ENCODE data around the gene ZBTB44.
"Not testable (repeated sequence)": the region's sequence is repeated elsewhere in the genome, so short reads cannot be mapped to it uniquely, and the experiment has no call there.

Gene ZBTB44, protein sequence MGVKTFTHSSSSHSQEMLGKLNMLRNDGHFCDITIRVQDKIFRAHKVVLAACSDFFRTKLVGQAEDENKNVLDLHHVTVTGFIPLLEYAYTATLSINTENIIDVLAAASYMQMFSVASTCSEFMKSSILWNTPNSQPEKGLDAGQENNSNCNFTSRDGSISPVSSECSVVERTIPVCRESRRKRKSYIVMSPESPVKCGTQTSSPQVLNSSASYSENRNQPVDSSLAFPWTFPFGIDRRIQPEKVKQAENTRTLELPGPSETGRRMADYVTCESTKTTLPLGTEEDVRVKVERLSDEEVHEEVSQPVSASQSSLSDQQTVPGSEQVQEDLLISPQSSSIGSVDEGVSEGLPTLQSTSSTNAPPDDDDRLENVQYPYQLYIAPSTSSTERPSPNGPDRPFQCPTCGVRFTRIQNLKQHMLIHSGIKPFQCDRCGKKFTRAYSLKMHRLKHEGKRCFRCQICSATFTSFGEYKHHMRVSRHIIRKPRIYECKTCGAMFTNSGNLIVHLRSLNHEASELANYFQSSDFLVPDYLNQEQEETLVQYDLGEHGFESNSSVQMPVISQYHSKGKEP

DNA sequence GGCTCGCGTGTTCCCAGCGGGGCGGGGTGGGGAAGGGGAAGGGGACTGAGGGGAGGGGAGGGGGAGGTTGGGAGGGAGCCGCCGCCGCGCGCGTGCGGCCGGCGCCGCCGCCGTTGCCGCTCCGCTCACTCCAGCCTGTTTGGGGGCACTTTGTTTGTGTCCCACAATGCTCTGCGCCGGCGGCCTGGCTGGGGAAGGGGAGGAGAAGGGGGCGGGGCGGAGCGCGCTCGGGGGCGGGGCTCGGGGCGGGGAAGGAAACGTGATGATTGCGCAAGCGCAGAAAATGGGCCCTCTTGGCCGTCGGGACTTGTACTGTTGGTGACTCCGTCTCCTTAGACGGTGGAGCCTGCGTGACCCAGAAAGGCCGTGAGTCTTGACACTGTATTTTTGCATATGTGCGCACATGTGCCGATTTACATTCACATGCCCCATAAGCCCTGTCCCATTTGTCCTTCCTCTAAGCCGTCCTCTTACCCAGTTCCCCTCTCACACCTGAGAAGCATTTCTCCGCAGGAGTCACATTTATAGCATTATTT is at the start of gene ZBTB44:
Gene ZBTB44, minus strand, starts transcription at position 168 of the 536 bp plus-strand sequence. CDS start 53,044 bp downstream, outside the sequence.
- peak; percentile 70 to 84 for DNase-seq

DNA sequence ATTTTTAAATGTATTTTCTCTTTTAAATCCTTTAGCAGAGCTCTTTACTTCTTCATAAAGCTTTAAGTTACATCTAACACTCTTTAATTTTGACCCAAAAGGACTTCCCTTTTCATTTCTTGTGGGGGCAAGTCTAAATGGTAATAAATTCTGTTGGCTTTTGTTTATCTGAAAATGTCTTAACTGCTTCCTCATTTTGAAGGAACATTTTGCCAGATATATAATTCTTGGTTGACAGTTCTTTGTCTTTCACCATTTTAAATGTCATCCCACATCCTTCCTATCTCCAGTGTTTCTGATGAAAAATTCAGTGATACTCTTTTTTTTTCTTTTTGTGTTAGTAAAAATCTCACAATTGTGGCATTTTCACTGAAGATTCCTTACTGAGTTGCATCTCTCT is 44.7 kb upstream of the ZBTB44 start:
- DNase-seq = no peak

DNA sequence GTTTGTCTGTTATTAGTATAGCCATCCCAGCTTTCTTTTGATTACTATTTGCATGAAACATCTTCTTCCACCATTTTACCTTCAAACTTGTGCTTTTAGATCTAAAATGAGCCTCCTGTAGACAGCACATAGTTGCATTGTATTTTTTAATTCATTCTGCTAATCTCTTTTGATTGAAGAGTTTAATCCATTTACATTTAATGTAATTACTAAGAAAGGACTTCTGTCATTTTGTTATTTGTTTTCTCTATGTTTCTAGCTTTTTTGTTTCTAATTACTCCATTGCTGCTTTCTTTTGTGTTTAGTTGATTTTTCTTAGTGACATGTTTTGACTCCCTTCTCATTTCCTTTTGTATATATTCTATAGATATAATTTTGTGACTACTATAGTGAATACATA is 43.7 kb upstream of the ZBTB44 start:
- no peak for DNase-seq

DNA sequence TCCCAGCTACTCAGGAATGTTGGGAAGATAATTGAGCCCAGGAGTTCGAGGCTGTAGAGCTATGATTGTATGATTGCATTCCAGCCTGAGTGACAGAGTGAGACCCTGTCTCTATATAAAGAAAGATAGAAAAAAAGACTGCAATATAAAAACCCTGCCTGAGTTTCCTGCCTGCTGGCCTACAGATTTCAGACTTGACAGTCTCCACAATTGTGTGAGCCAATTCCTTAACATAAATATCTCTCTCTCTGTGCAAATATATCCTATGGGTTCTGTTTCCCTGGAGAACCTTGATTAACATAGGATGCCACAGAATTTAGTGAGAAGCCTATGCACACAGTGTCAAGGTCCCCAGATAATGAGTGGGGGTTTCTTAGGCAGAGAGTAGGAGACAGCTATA is 32.5 kb upstream of the ZBTB44 start:
- DNase-seq = no peak

DNA sequence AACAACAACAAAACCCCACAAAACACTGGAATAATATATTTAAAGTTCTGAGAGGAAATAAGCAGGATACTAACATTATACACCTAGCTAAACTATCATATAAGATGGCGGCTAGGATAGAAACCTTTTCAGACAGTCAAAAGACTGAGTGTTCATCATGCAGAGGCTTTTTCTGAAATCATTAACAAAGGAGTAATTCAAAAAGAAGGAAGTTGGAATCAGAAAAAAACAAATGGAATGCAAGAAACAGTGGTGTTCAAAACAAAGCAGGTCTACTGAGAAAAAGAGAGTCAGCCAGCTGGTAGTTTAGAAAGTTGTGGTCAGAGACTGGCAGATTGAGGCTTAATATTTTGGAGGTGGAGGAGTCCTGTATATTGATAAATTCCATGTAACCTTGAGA is 30.1 kb upstream of the ZBTB44 start:
- DNase-seq = no peak

DNA sequence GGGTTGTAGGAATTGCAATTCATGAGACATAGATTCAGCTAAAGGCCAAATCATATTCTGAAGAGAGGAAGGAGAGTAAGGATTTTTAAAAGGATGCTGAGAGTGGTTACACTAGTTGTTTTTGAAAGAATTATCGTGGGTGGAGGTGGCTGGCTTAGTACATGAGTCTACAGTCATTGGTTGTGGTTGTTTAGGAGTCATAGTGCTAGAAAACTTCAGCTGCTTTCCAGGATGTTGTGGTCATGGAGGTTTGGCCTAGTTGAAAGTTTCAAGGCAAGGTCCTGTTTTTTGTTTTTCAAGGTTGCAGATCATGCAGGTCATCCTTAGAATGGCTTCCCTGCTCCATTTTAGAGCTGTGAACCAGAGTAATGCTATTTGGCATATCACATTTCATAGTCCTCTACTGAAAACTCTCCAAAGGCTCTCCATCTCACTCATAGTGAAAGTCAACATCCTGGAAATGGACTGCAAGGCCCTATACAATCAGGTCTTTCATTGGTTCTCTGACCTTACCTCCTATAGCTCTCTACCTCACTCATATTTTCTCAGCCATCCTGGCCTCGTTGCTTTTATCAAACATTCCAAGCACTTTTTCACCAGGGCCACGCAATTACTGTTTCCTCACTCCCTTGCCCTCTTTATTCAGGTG is 26.1 kb upstream of the ZBTB44 start:
- DNase-seq = no peak

DNA sequence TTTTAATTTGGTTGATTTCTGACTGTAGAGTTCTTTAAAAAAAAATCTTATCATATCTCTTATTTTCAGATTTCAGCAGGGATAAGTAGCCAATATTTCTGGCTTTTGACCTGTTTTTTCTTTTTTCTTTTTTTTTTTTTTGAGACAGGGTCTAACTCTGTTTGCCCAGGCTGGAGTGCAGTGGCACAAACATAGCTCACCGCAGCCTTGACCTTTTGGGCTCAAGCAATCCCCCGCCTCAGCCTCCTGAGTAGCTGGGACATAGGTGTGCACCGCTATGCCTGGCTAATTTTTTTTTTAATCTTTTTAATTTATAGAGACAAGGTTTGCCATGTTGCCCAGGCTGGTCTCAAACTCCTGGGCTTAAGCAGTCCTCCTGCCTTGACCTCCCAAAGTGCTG is 23.9 kb upstream of the ZBTB44 start:
- no peak for DNase-seq

DNA sequence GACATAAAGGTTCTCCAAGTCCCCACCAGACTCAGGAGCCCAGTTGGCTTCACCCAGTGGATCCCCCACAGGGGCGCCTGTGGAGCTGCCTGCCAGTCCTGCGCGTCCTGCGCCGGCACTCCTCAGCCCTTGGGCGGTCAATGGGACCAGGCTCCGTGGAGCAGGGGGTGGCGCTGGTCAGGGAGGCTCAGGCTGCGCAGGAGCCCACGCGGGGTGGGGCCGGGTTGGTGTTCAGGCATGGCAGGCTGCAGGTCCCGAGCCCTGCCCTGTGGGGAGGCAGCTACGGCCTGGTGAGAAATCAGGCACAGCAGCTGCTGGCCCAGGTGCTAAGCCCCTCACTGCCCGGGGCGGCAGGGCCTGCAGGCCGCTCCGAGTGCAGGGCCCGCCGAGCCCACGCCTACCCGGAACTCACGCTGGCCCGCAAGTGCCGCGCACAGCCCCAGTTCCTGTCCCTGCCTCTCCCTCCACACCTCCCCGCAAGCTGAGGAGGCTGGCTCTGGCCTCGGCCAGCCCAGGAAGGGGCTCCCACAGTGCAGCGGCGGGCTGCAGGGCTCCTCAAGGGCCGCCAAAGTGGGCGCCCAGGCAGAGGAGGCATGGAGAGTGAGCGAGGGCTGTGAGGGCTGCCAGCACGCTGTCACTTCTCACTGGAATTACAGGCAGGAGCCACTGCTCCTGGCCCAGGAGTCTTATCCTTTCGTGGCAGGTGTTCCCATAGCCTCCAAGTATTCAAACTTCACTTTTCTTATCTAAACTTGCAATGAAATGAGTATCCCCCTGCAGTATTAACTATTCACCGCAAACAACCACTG is 22.8 kb upstream of the ZBTB44 start:
- DNase-seq = no peak

DNA sequence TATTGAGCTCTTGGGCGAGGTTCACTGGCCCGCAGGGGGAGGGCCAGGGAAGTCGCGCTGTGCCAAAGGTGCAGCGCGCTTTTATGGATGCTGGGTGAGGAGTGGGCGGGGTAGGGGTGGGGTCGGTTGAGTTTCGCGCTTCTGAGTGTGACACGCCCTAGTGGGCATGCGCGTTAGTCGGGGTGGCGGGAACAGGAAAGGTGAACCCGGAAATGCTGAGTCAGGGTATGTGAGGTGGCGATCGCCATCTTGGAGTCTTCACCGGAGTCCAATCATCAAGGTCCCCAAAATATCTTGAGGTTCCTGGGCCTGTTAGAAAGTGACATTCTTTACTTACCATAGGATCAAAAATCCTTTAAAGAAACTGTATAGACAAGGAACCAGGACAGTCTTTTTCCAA is 16.7 kb upstream of the ZBTB44 start:
- DNase-seq = not testable (repeated sequence)

DNA sequence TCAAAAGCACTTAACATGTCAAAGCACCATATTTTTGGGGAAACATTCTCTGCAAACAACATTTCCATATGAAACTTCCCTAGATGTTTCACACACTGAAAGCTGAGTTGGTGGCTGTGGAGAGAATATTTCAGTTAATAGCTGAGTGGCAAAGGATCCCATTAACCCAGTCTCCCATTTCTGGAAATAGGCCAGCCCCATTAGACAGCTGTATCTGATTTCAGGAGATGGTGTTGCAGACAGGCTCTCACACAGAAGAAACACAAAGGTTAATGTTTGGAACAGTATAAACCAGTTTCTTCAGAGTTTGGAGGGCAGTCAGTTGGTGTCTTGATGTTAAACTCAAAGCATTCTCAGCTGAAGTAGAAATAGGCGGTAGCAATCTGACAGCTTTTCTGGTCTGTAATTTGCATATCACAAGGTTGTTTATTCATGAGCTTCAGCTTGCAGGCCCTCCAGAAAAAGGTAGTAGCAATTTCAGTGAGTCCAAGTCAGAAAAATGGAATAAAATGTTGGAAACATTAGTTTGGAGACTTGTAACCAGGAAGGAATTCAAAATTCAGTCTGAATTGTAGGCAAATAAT is 15.5 kb upstream of the ZBTB44 start:
- DNase-seq = no peak

DNA sequence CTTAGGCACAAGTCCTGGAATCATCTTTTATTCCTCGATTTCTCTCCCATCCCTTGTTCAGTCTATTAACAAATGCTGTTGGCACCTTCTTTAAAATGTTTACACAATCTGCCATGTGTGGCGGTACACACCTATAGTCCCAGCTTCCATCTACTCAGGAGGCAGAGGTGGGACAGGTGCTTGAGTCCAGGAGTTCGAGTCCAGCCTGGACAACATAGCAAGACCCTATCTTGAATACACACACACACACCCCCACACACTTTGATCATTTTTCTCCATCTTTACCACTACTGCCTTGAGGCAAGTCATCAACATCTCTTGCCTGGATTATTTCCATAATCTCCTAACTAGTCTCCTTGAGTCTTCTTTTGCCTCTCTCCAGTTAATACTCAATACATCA is 13.7 kb upstream of the ZBTB44 start:
- no peak for DNase-seq

DNA sequence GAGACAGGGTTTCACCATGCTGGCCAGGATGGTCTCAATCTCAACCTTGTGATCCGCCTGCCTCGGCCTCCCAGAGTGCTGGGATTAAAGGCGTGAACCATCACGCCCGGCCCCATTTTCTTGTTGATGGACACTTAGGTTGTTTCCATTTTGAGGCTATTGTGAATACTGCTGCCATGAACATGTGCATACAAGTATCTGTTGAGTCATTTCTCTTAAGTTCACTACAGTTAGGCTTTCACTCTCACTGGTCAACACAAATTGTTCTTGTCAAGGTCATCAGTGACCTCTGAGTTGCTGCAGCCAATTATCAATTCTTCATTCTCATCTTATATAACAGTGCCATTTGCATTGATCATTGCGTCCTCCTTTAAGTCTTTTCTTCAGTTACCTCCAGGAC is 13.0 kb upstream of the ZBTB44 start:
- DNase-seq = no peak

DNA sequence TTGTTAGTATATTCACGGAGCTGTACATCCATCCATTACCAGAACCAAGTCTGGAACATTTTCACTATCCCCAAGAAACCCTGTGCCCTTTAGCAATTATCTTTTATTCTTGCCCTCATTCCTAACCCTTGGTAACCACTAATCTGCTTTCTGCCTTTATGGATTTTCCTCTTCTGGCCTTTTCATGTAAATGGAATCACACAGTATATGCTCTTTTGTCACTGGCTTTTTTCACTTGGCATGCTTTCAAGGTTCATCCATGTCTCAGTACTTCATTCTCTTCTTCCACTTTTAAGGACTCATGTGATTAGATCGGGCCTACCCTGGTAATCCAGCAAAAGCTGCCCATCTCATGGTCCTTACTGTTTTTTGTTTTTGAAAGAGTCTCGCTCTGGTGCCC is 11.0 kb upstream of the ZBTB44 start:
- no peak for DNase-seq

DNA sequence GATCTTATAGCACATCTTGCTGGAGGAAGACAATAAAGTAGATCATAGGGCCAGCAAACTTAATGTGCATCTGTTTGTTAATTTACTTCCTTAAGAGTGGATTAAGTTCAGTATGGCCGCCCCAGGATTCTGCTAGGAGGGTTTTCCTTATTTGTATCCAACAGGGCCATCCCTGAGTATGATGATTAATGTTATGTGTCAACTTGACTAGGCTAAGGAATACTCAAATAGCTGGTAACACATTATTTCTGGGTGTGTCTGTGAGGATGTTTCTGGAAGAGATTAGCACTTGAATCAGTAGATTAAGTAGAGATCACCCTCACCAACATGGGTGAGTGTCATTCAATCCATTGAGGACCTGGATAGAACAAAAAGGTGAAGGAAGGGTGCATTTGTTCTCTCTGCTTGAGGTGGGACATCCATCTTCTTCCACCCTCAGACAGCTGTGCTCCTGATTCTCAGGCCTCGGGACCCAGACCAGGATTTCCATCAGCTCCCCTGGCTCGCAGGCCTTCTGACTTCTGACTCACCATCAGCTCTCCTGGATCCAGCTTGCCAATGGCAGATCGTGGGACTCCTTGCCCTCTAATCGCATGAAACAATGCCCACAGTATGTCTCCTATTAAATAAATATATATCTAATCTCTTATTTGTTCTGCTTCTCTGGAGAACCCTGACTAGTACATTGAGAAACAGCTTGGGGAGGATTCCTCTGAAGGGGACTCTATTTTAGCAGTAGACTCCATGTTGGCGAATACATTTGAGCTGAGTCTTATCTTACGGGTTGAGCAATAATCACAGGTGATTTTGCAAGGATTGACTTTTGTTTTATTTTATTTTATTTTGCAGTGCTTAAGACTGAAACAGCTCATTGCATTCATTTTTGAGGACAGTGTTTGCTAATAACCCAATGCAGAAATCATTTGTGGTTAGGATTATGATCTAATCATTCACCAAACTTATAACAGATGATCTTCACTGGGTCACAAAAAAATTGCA is 9.0 kb upstream of the ZBTB44 start:
- no peak for DNase-seq

DNA sequence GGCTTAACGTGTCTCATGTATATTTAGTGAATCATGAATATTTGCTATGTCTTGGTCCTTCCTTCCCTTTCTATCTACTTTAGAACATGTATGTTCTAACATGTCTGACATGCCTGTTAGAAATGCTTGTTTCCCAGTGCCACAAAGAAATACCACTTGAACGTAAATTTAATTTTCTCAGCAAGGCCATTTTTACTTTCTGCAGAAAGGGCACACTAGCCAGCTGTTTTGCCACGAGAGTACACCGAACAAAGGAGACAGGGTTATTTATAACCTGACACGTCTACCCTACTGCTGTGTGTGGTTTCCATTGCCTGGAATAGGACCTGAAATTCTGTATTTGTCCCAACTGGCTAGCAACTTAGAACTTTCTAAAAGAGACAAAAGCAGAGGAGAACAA is 7.4 kb upstream of the ZBTB44 start:
- no peak for DNase-seq

DNA sequence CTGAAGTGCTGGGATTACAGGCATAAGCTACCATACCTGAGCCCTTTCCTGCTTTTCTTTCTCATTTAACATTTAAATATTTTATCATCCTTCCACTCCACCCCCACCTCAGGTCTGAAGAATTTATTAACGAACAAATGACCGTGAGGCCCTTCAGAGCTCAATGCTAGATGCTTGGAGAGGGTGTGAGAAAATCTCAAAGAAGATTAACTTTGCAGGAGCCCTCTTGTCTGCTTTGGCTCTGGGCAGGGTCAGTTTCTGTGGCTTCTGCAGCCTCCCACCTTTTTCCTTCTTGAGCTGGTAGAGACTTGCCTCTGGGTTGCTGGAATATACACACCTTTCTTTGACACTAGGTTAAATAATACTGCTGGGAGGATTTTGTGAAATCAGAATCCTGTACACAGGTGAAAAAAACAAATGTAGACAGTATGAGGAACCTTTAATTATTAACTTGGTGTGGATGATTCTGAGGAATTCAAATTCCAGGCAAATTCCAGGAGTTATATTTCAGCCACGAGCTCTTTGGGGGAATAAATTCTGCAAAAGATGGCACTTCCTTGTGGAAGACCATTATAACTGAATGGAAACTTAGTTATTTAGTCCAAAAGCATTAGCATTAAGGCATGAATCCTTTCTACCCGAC is 3.4 kb upstream of the ZBTB44 start:
- no peak for DNase-seq

DNA sequence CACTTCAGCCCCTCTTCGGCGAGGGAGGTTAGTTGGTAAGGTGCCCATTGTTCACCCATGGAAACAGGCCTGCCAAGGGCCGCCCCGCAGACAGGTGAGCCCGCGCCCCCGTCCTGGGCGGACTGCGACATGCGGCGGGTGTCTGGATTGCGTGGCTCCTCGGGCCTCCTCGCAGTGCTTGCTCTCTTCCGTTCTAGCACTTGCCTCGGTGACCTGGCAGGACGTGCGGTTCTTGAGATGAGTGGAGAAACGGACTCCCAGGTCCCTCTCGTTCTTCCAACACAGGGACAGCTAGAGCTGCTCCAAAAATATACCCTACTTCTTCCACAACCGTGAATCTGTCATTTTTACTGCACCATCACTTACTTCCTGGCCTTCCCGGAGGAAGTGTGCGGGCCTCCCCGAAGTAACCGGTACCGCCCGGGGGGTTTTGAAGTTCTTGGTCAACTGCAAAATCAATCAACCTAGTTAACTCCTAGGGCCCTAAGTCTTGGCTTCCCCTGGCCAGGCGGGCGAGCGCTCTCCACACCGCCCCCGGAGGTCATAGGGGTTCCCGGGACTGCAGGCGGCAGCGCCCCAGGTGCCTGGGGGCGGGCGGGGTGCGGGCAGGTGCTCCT is 745 bp upstream of the ZBTB44 start:
- no peak for DNase-seq

DNA sequence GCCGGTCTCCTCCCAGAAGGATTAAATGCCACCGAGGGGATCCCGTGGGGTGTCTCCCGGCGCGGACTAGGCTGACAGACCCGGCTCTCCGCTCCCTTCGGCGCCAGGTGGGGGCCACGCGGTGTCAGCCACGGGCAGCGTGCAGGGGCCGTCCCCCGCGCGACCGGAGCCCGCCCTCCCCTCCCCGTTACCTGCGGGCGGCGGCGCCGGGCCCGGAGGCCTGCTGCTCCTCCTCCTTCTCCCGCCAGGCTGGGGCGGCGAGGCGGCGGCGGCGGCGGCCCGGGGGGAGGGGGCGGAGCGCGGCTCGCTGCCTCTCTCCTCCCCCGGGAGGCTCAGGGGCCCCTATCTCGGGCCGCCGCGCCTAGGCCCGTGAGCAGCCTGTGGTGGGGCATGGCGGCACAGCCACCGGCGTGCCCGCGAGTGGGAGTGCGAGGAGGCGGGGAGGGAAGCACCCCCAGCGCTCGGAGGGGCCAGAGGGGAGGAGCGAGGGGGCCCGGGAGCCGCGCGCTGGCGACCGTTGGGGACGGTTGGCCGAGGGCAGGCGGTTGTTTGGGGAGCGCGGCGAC is 450 bp downstream of the ZBTB44 start:
- DNase-seq = peak; percentile 65 to 74

DNA sequence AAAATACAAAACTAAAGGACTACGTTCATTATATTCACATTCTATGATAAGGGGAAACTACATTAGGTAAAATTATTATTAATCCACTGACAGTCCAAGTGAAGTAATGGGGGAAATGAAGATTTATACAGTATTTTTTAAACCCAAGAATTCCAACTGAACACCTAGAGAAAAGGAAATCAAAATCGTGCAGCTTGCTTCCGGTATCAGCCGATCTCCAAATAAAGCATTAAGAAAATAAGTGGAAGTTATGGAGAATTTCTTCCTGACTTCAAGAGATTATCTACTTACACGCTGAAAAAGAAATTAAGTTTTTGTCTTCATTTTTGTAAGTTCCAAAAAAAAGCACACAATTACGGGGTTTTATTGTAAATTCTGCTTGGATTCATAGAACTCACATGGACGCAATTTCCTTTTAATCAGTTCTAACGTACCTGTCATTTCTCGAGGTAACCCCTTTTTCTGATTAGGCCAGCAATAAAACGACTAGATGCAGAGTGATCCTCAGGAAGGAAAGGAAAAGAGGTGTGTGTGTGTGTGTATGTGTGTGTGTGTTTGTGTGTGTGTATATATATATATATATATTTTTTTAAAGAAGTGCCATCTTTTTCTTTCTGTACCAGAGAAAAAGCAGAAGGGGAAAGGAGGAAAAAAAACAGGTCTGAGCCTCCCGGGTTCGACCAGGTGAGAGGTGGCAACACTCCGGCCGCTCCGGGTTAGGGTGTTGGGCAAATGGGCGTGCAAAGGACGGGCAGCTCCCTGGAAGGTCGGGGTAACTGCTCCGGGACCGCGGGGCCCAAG is 1.1 kb downstream of the ZBTB44 start:
- DNase-seq = peak in 1 of 2 experiments; percentile 3

All from SHP77 (cell line).